GM10248 (cell line): Measurements from ENCODE around the gene ICAM1.

Experiments
- CTCF ChIA-PET: fragments of 300-600 bp; sonication (Branson Sonifier 250); formaldehyde crosslinking; extraction: SDS; loops from one replicate; lab custom pipeline; 2021; ENCODE audit warnings: antibody characterized with exemption; lab: Yijun Ruan, JAX
- POLR2A ChIA-PET: fragments of 350-650 bp; sonication (Branson Sonifier 250); formaldehyde crosslinking; extraction: SDS; loops from one replicate; lab custom pipeline; 2020; ENCODE audit warnings: antibody characterized with exemption; lab: Yijun Ruan, JAX
- DNase-seq: peaks from one replicate; pipeline ENCODE4 v3.0.0; 2012; ENCODE audit errors: extremely low spot score
- TF ChIP-seq, protein P1 (sequence below): IDR thresholded peaks from 2 replicates; pipeline ENCODE4 v1.5.1; 2012; ENCODE audit warnings: mild to moderate bottlenecking, low read depth; ENCODE audit errors: extremely low read depth, missing control alignments, control extremely low read depth

ICAM1 gene

DNA sequence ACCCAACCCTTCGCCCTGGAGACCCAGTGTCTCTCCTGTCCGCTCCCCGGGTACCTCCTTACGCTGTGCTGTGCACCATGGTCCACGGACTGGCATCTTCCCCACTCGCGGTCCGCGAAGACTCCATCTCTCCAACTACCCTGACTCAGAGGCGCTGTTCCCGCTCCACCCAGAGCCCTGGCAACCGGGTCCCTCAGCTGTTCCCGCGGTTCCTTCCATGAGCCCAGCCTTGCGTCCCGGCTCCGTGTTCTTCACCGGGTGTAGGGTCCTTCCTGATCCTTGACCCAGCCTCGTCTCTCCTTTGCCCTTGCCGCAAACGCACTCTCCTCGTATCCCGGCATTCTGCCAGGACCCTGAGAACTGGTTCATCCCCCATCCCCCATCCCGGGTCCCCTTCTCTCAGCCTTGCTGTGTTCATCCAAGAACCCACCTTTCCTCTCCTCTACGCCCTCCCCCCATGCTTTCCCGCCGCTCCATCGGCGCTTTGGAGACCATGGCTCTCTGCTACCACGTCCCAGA lies 19.5 kb downstream of the ICAM1 start:
- DNase-seq: no peak

DNA sequence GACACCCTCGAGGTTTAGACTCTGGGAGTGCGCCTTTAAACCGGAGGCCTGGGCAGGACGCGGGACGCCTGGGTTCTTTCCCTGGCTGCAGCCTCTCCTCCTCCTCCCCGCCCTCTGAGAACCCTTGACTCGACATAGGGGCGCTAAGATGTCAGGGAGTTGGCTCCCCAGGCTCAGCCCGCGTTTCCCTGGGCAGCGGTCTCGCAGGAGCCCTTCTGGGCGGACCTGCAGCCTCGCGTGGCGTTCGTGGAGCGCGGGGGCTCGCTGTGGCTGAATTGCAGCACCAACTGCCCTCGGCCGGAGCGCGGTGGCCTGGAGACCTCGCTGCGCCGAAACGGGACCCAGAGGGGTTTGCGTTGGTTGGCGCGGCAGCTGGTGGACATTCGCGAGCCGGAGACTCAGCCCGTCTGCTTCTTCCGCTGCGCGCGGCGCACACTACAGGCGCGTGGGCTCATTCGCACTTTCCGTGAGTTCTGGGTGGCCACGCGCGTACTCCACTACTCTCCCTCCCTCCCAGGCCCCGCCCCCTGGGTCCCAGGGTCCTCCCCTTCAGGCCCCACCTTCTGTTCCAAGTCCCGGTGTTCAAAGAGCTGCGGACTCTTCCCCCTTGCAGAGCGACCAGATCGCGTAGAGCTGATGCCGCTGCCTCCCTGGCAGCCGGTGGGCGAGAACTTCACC lies 20.1 kb downstream of the ICAM1 start:
- POLR2A ChIA-PET: interaction anchor here (0.7 to 1.3 kb wide), 3 partner anchors 8 to 20 kb away, joined by 3 to 14 read pairs (median 5); partner anchors contain the start of gene ICAM1
- peak; percentile 65 for DNase-seq
- TF ChIP-seq, protein P1, sequence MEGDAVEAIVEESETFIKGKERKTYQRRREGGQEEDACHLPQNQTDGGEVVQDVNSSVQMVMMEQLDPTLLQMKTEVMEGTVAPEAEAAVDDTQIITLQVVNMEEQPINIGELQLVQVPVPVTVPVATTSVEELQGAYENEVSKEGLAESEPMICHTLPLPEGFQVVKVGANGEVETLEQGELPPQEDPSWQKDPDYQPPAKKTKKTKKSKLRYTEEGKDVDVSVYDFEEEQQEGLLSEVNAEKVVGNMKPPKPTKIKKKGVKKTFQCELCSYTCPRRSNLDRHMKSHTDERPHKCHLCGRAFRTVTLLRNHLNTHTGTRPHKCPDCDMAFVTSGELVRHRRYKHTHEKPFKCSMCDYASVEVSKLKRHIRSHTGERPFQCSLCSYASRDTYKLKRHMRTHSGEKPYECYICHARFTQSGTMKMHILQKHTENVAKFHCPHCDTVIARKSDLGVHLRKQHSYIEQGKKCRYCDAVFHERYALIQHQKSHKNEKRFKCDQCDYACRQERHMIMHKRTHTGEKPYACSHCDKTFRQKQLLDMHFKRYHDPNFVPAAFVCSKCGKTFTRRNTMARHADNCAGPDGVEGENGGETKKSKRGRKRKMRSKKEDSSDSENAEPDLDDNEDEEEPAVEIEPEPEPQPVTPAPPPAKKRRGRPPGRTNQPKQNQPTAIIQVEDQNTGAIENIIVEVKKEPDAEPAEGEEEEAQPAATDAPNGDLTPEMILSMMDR: no peak
- CTCF ChIA-PET: interaction anchor here (0.8 to 2.3 kb wide), 8 partner anchors 14 to 127 kb away, joined by 3 to 15 read pairs (median 6); partner anchors contain the start of gene ICAM1

More for the DNA sequence above, 19.5 kb downstream of the ICAM1 start:
- ChIA-PET CTCF (interaction anchor here (1.1 to 6.3 kb wide), 5 partner anchors 10 to 127 kb away, joined by 4 to 54 read pairs (median 6); partner anchors contain the start of gene ICAM1), POLR2A (interaction anchor here (4.0 kb wide), 1 partner anchor 20 kb away, joined by 84 read pairs; the partner anchor contains the start of gene ICAM1)
- TF ChIP-seq, protein P1: no peak

DNA sequence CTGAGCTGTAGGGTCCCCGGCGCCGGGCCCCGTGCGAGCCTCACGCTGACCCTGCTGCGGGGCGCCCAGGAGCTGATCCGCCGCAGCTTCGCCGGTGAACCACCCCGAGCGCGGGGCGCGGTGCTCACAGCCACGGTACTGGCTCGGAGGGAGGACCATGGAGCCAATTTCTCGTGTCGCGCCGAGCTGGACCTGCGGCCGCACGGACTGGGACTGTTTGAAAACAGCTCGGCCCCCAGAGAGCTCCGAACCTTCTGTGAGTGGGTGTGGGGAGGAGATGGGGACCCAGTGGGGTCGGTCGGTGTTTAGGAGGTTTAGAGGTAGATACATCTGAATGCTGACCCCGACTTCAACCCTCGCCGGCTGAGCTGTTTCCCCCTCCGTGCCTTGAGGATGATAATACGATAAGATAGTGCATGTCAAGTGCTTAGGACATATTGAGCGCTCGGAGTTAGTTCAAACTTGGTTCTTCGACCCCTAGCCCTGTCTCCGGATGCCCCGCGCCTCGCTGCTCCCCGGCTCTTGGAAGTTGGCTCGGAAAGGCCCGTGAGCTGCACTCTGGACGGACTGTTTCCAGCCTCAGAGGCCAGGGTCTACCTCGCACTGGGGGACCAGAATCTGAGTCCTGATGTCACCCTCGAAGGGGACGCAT lies 20.8 kb downstream of the ICAM1 start:
- DNase-seq: no peak
- POLR2A ChIA-PET: interaction anchor here (0.7 to 1.3 kb wide), 4 partner anchors 9 to 21 kb away, joined by 3 to 14 read pairs (median 4); partner anchors contain the start of gene ICAM1
- CTCF ChIA-PET: interaction anchor here (0.8 to 2.1 kb wide), 7 partner anchors 14 to 125 kb away, joined by 3 to 15 read pairs (median 5); partner anchors contain the start of gene ICAM1
- TF ChIP-seq, protein P1: no peak

DNA sequence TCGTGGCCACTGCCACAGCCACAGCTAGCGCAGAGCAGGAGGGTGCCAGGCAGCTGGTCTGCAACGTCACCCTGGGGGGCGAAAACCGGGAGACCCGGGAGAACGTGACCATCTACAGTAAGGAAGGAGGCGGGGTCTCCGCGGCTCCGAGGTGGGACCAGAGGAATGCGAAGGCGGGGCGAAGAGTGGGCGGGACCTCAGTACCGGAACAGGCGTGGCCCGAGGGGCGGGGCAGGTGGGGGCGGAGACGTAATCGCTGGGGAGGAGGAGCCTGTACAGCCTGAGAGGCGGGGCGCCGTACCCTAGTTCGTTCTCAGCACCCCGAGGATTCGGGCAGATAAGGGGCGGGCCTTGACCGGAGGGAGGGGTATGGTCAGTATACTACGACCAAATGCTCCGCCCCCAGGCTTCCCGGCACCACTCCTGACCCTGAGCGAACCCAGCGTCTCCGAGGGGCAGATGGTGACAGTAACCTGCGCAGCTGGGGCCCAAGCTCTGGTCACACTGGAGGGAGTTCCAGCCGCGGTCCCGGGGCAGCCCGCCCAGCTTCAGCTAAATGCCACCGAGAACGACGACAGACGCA lies 21.4 kb downstream of the ICAM1 start:
- ChIA-PET CTCF (interaction anchor here (1.1 to 2.1 kb wide), 5 partner anchors 21 to 124 kb away, joined by 3 to 15 read pairs (median 6); partner anchors contain the start of gene ICAM1), POLR2A (interaction anchor here (1.2 to 1.3 kb wide), 2 partner anchors 9 to 21 kb away, joined by 3 to 5 read pairs; partner anchors contain the start of gene ICAM1)
- TF ChIP-seq, protein P1: no peak
- DNase-seq: peak; percentile 91

DNA sequence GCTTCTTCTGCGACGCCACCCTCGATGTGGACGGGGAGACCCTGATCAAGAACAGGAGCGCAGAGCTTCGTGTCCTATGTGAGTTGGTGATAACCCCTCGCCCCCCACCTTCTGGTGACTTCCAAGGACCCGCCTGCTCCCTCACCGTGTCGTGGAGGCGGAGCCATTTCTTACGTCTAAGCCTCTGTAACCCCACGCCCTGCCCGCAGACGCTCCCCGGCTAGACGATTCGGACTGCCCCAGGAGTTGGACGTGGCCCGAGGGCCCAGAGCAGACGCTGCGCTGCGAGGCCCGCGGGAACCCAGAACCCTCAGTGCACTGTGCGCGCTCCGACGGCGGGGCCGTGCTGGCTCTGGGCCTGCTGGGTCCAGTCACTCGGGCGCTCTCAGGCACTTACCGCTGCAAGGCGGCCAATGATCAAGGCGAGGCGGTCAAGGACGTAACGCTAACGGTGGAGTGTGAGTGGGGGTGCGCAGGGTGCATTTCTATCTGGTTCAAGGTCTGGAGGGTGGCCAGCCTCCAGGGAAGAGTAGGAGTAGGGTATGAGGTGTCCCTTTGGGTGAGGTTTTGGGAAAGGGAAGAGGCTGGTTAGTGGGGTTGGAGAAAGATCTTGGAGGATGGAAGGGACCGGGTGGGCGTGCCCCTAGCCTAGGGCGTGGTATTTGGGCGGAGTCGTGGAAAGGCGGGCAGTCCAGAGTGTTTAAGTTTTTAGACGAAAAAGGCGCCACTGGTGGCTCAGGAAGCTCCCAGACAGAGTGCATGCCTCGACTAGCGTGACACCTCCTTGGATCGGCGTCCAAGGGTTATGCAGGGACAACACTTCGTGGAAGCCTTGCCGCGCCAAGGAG lies 22.1 kb downstream of the ICAM1 start:
- TF ChIP-seq, protein P1: no peak
- ChIA-PET POLR2A (interaction anchor here (1.2 kb wide), 1 partner anchor 22 kb away, joined by 3 read pairs; the partner anchor contains the start of gene ICAM1), CTCF (interaction anchor here (2.0 to 2.1 kb wide), 2 partner anchors 22 to 96 kb away, joined by 12 to 15 read pairs; partner anchors contain the start of gene ICAM1)
- DNase-seq: no peak
